NCI-H2196 treated with DMSO at 0.1 percent for 48 hours (cell line): Measurements from ENCODE around the gene MICAL2.
"Not testable (repeated sequence)": the region's sequence is repeated elsewhere in the genome, so short reads cannot be mapped to it uniquely, and the experiment has no call there.

ENCODE experiments used
- DNase-seq: peaks from one replicate; lab custom pipeline; 2025; ENCODE audit not compliant: unreplicated experiment; lab: John Stamatoyannopoulos, UW

Gene MICAL2

GRCh38 chr11:12134236-12134585, 23.8 kb downstream of the MICAL2 start:
- no peak for DNase-seq

- no peak for DNase-seq
These were observed 24.8 kb downstream of the MICAL2 start for GRCh38 chr11:12135185-12135584.

GRCh38 chr11:12137005-12137690, 26.8 kb downstream of the MICAL2 start:
- DNase-seq, result no peak

- no peak for DNase-seq
These were observed 27.7 kb downstream of the MICAL2 start for GRCh38 chr11:12137938-12138731.

- no peak for DNase-seq
These were observed 28.9 kb downstream of the MICAL2 start for GRCh38 chr11:12139144-12139881.

GRCh38 chr11:12140186-12140793, 29.9 kb downstream of the MICAL2 start:
- DNase-seq, result no peak

- no peak for DNase-seq
These were observed 30.9 kb downstream of the MICAL2 start for GRCh38 chr11:12141283-12141682.

GRCh38 chr11:12142176-12142575, 31.8 kb downstream of the MICAL2 start:
- DNase-seq, result no peak

GRCh38 chr11:12142909-12143308, 32.5 kb downstream of the MICAL2 start:
- no peak for DNase-seq

- DNase-seq, result no peak
These were observed 33.3 kb downstream of the MICAL2 start for GRCh38 chr11:12143461-12144258.

- no peak for DNase-seq
These were observed 34.2 kb downstream of the MICAL2 start for GRCh38 chr11:12144330-12145174.

- not testable (repeated sequence) for DNase-seq
These were observed 36.3 kb downstream of the MICAL2 start for GRCh38 chr11:12146678-12147077.

GRCh38 chr11:12147827-12148226, 37.4 kb downstream of the MICAL2 start:
- DNase-seq, result no peak

- DNase-seq, result no peak
These were observed 38.1 kb downstream of the MICAL2 start for GRCh38 chr11:12148466-12148865.

- no peak for DNase-seq
These were observed 38.5 kb downstream of the MICAL2 start for GRCh38 chr11:12148882-12149281.

- no peak for DNase-seq
These were observed 39.4 kb downstream of the MICAL2 start for GRCh38 chr11:12149672-12150225.

- no peak for DNase-seq
These were observed 40.5 kb downstream of the MICAL2 start for GRCh38 chr11:12150831-12151382.

GRCh38 chr11:12152321-12152720, 41.9 kb downstream of the MICAL2 start:
- no peak for DNase-seq
